GM12873 (cell line): Measurements from ENCODE around the gene TBC1D16.

Experiments
- TF ChIP-seq, protein P1 (sequence below): IDR thresholded peaks from 2 replicates; pipeline ENCODE4 v1.5.1; 2012; ENCODE audit warnings: low read depth, mild to moderate bottlenecking, moderate library complexity, low read length, control low read depth; ENCODE audit not compliant: insufficient read depth; ENCODE audit errors: missing control alignments

TBC1D16 gene

DNA sequence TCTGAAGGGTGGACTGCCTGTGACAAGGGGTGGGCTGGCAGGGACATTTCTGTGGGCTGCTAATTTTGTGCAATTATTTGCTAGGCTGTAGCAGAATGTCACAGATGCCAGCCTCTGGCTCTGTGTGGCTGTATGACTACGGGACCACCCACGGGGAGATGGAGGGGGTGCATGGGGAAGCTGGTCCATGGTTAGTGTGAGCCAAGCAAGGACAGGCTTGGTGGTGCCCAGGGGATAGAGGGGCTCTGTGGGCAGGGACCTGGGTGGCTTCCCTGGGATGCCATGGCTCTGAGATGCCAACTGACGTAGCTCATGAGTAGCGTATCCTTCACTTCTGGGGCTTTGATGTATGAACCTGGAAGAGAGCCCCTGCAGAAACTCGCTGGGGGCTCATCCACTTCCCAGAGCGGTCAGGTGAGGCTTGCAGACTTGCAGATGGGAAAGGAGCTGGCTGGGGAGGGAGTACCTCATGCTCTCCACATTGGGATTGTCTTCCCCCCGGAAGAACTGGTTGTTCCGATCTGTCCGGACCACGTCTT is 87.2 kb downstream of the TBC1D16 start:
- TF ChIP-seq, protein P1, sequence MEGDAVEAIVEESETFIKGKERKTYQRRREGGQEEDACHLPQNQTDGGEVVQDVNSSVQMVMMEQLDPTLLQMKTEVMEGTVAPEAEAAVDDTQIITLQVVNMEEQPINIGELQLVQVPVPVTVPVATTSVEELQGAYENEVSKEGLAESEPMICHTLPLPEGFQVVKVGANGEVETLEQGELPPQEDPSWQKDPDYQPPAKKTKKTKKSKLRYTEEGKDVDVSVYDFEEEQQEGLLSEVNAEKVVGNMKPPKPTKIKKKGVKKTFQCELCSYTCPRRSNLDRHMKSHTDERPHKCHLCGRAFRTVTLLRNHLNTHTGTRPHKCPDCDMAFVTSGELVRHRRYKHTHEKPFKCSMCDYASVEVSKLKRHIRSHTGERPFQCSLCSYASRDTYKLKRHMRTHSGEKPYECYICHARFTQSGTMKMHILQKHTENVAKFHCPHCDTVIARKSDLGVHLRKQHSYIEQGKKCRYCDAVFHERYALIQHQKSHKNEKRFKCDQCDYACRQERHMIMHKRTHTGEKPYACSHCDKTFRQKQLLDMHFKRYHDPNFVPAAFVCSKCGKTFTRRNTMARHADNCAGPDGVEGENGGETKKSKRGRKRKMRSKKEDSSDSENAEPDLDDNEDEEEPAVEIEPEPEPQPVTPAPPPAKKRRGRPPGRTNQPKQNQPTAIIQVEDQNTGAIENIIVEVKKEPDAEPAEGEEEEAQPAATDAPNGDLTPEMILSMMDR: no peak

DNA sequence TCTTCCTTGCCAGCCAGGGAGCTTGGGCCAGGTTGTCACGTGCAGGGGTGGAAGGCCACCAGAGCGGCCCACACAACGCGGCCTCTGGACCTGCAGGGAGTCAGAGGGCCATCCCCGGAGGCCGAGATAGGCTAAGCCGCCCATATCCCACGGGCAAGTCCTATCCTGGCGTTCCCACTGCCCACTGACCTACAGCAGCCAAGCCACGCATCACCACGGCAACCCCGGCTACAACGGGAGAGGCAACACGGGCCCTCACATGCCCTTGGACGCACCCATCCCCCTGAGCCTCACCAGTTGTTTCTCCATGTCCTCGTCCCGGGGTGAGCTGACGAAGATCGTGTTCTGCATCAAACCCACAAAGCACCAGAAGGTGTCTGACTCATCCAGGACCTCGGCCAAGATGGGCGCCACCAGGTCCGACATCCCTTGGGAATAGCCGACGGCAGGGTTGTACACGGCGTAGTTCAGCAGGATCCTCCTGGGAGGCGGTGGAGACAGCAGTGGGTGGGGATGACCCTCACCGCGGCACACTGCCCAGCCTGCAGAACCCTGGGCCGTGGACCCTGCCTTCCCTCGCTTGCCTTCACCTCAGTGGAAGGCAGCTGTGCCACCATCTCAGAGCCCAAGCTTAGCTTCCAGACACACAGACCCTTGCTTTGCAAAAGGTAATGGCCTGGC is 88.2 kb downstream of the TBC1D16 start:
- TF ChIP-seq, protein P1: no peak

DNA sequence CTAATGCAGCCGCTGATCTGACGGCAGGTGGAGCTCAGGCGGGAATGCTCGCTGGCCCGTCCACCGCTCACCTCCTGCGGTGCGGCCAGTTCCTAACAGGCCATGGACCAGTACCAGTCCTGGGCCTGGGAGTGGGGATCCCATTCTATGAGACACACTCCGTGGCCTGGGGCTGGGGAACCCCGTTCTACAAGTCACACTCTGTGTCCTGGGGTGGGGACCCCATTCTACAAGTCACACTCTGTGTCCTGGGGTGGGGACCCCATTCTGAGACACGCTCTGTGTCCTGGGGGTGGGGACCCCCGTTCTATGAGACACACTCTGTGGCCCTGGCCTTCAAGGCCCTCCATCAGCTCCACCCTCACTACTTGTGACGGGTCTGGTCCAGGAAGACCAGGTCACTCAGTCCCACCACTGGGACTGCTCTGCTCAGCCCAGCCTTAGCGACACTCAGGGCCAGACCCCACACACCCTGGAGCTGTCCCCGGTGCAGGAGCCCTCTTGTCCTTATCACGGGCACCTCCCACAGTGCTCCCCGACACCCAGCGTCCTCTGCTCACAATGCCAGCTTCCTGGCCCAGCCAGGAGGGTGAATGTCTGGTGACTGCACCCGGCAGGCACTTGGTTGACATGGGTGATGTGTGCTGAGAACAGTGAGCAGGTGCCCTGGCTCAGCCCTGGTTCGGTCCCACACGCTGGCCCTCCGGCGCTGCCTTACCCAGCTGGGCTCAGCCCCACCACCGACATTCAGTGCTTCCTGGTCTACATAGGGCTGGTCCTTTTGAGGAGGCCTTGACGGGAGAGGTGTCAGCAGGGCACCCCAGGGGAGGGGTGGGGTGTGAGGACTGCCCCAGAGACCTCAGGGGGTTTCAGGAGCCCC is 89.1 kb downstream of the TBC1D16 start:
- TF ChIP-seq, protein P1: no peak

DNA sequence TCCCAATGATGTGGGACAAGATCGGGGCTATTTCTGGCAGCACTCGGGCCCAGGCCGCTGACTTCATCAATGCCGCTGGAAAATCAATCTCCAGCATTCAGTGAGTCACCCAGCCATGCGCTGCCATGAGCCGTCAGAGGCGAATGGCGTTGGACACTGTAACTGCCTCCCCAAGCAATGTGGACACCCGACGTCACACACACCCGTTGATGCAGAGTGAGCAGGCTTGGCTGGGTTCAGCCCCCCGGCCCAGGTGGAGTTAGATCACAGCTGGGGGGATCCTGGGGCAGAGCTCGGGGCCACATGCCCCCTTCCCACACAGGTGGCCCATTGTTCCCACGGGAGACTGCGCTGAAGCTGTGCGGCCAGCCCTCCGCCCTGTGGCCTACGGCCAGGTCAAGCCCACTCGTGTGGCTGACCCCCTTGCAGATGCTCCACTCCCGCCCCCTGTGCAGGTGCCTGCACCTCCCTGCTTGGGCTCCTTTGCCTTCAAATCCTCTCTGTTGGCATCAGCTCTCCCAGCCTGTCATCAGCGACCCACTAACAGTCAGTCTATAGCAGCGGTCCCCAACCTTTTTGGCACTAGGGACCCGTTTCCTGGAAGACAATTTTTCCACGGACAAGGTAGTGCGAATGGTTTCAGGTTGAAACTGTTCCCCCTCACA is 89.9 kb downstream of the TBC1D16 start:
- TF ChIP-seq, protein P1: no peak

DNA sequence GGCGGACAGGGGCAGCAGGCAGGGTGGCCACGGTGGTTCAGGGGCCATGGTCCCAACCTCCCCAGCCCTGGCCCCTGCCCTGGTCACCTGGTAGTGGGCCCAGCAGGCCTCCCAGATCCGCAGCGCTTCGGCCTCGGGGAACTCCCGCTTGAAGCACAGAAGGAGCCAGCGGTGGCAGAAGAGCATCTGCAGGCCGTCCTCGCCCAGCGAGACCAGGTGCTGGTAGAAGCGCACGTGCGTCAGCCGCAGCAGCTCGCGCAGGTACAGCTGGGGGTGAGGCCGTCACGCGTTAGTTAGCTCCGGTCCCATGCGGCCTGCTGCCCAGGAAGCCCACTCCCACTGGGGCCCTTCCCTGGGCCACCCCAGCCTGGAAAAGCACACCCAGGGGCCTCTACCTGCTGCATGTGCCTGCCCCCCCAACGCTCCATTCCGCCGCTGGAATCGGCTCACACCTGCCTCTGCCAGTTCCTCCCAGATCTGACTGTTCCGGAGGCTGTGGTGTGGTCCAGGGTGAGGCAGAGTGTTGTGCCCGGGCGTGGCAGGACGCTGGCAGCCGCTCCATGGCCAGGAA is 90.8 kb downstream of the TBC1D16 start:
- TF ChIP-seq, protein P1: no peak

DNA sequence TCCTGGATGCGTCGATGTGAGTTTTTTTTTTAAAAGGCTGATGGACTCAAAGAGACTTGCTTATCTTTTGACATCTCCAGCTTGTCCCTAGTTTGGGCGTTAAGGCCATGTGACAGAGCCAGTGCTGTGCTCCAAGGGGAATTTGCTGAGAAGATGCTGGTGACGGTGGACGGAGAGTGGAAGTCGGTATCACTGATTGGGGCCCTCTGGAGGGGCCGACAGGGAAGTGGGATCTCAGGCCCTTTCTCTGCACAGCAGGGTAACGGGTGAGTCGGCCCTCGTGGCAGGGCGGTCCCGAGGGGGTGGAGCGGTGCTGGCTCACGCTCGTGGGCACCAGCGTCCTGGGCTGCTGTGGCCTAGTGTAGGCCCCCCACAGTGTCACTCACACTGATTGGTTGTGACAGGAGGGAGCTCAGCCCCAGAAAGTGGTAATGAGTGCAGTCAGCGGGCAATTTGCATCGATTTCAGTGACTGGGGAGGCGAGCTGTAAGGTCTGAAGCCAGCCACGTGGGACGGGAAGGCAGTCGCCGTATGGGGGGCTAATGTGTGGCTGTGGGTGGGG is 91.3 kb downstream of the TBC1D16 start:
- TF ChIP-seq, protein P1: no peak
